Kidney (tissue), 14 donors: ENCODE results near the gene CDH13. TPM values are rescaled to one million over a fixed set of nuclear protein-coding genes. Genes with fewer than 3 reads are reported as not detected.

Source experiments
- DNase-seq, 5 donors: peaks; one replicate each; pipeline ENCODE4 v3.0.0-alpha.2; 2013 to 2020
- FAIRE-seq: peaks from 2 replicates; lab custom pipeline; 2012; peaks lifted over from hg19 to GRCh38; lab: Jason Lieb, UNC
- H3K27ac ChIP-seq, 2 donors: one replicate each; pipeline ENCODE4 v1.7.0; 2013; ENCODE audit warnings: low read depth in 2 of 2, low read length in 2 of 2, inconsistent platforms in 1 of 2
- H3K27me3 ChIP-seq: one replicate; pipeline ENCODE4 v1.7.1; 2013; ENCODE audit warnings: low read length, inconsistent platforms; ENCODE audit not compliant: control insufficient read depth, insufficient read depth
- H3K36me3 ChIP-seq, 3 donors: one replicate each; pipeline versions ENCODE4 v1.7.0 to v1.7.1; 2013; ENCODE audit warnings: low read length in 3 of 3, control low read depth in 1 of 3, inconsistent platforms in 1 of 3; ENCODE audit not compliant: insufficient read depth in 3 of 3, control insufficient read depth in 2 of 3
- H3K4me1 ChIP-seq, 3 donors: one replicate each; pipeline versions ENCODE4 v1.7.0 to v1.7.1; 2013; ENCODE audit warnings: low read length in 3 of 3, inconsistent platforms in 1 of 3, low read depth in 1 of 3; ENCODE audit not compliant: control insufficient read depth in 2 of 3, insufficient read depth in 2 of 3
- H3K4me3 ChIP-seq, 3 donors: one replicate each; pipeline versions ENCODE4 v1.7.0 to v1.8.1; 2013; ENCODE audit warnings: low read length in 3 of 3, control low read depth in 1 of 3, inconsistent platforms in 1 of 3
- H3K9ac ChIP-seq, 3 donors: one replicate each; pipeline versions ENCODE4 v1.7.0 to v1.7.1; 2013; ENCODE audit warnings: low read length in 3 of 3, control low read depth in 1 of 3, inconsistent platforms in 1 of 3
- H3K9me3 ChIP-seq, 3 donors: one replicate each; pipeline versions ENCODE4 v1.7.0 to v1.7.1; 2013; ENCODE audit warnings: low read length in 3 of 3, control low read depth in 1 of 3, inconsistent platforms in 1 of 3; ENCODE audit not compliant: control insufficient read depth in 2 of 3, insufficient read depth in 1 of 3
- CTCF ChIP-seq: IDR thresholded peaks from 3 replicates; pipeline ENCODE4 v1.5.1; 2012; ENCODE audit warnings: mild to moderate bottlenecking, moderate library complexity, borderline replicate concordance; ENCODE audit not compliant: insufficient read depth; ENCODE audit errors: extremely low read depth
- intact Hi-C: fragments of 100-400 bp; cut with DNase I; formaldehyde crosslinking; loops from one replicate; pipeline ENCODE4 v1.11.1; 2022
- polyA plus RNA-seq: library from polyadenylated mRNA; stranded (reverse); fragments of 350-450 nt; fragmentation: Illumina TruSeq; extraction: RNeasy Lipid Tissue Mini Kit (QIAGEN cat#74804); gene quantifications from one replicate; pipeline ENCODE4 v1.2.3, GENCODE V29; 2014; ENCODE audit warnings: low read depth, low replicate concordance; ENCODE audit not compliant: insufficient read depth
- total RNA-seq: library from RNA; stranded (reverse); fragmentation: NEBNext Ultra II Directional; extraction: Animal tissue kit (Norgen Biotek cat#: 25700); gene quantifications from one replicate; pipeline ENCODE4 v1.2.1, GENCODE V29; 2021
- donor health status: control.
- donor health status: control.
- donor health status: control.
- donor health status: control.
- donor health status: control.
- donor health status: DM: yes; HTN: yes; CAD: no.
- donor health status: Normal renal cell carcinoma (clear cell type).

CDH13 gene
- total and polyA plus RNA-seq, 2 donors from 2014 or later: 4.8 to 13.8 TPM

- no peak for TF ChIP-seq CTCF
- intact Hi-C loops: no loop called here
- FAIRE-seq: no peak
Observed at GRCh38 chr16:83768986-83769385, 1142.2 kb downstream of the CDH13 start.

GRCh38 chr16:83769397-83770008 lies 1142.7 kb downstream of the CDH13 start:
- no peaks in the 10 kb centered on the region for H3K9me3 ChIP-seq

More at GRCh38 chr16:83768986-83769385, 1142.2 kb downstream of the CDH13 start:
- no peaks in the 10 kb centered on the region for H3K36me3 ChIP-seq
- no peaks in the 10 kb centered on the region for H3K9me3 ChIP-seq
- no peaks in the 10 kb centered on the region for H3K4me1 ChIP-seq
- H3K27me3 ChIP-seq: no peaks in the 10 kb centered on the region
- no peak overlapping the region for H3K27ac ChIP-seq
- H3K9ac ChIP-seq: no peak overlapping the region
- DNase-seq: no peak
- H3K4me3 ChIP-seq: no peak overlapping the region

GRCh38 chr16:83771306-83771942 lies 1144.7 kb downstream of the CDH13 start:
- Histone ChIP-seq H3K27me3 (no peaks in the 10 kb centered on the region), H3K36me3 (no peaks in the 10 kb centered on the region), H3K9ac (no peak overlapping the region), H3K27ac (no peak overlapping the region), H3K9me3 (no peaks in the 10 kb centered on the region), H3K4me3 (no peak overlapping the region), H3K4me1 (no peaks in the 10 kb centered on the region)
- DNase-seq (peak in 2 of 5 donors; percentile 20 to 82), FAIRE-seq (no peak)
- intact Hi-C loops: no loop called here
- no peak for TF ChIP-seq CTCF

More at GRCh38 chr16:83769397-83770008, 1142.7 kb downstream of the CDH13 start:
- FAIRE-seq (no peak), DNase-seq (no peak)
- Histone ChIP-seq H3K9ac (no peak overlapping the region), H3K27me3 (no peaks in the 10 kb centered on the region), H3K36me3 (no peaks in the 10 kb centered on the region), H3K27ac (no peak overlapping the region), H3K4me1 (no peaks in the 10 kb centered on the region), H3K4me3 (no peak overlapping the region)
- intact Hi-C loops: no loop called here
- TF ChIP-seq CTCF: no peak
